ENCODE data around the gene PGRMC2. TPM values are rescaled to one million over a fixed set of nuclear protein-coding genes. Genes with fewer than 3 reads are reported as not detected.

PGRMC2 gene
- total RNA-seq, 3 donors from 2014 or later = 75.3 to 91.5 (median 81.6) TPM

- Histone ChIP-seq H3K4me3 (no peak overlapping the region), H3K4me1 (ENCODE audit: low read depth) (no peaks in the 10 kb centered on the region), H3K36me3 (ENCODE audit: low read depth) (no peaks in the 10 kb centered on the region), H3K9me3 (no peaks in the 10 kb centered on the region)
- no peak for TF ChIP-seq CTCF (IDR thresholded peaks at IDR 0.05)
- intact Hi-C loops (cut with DNase I, micrococcal nuclease) = no loop called here
- ATAC-seq (no peak), DNase-seq (no peak)
These were observed 67.1 kb downstream of the PGRMC2 start for GRCh38 chr4:128220286-128221235.

Other genes starting within 250 kb of the PGRMC2 start
- 10 to 100 TPM; 25.9 to 30.2 (median 27.5) TPM for gene LARP1B, start 226.5 kb downstream of the PGRMC2 start, total RNA-seq

Measured in mucosa of descending colon (tissue), 3 donors.